Suppressor macrophage (primary cell): ENCODE measurements around the gene LRRC42.
A peak's percentile ranks its signal among the peaks of the same experiment; 100 is the strongest.
"Not testable (repeated sequence)": the region's sequence is repeated elsewhere in the genome, so short reads cannot be mapped to it uniquely, and the experiment has no call there.

Experiments used
- DNase-seq, 4 experiments: peaks; one replicate each; pipeline ENCODE4 v3.0.0-alpha.2; 2020 to 2022

The LRRC42 gene

DNA sequence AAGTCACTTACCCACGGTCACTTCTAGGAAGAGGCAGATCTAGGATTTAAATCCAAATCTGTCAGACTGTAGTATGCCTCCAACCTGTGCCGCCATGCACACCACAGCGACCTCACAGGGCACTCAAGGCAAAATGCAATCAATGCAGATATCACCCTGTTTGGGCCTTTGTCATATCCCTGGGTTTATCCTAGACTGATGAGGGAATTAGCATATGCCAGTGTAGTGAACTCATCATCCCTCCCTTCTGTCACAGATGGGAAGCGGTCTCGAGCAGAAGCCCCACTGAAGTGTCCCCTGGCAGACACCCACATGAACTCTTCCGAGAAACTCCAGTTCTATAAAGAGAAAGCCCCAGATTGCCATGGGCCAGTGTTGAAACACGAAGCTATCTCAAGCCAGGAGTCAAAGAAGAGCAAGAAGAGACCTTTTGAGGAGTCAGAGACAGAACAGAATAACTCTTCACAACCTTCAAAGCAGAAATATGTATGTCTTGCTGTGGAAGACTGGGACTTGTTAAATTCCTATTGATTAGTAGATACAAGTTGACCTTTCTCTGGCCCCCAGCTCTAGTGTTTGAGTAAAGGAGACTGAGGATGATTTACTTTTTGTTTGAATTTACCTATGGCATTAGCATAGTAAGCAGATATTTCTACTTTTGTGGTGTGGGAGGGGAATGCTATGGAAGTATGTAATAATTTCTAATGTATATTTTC, 21.4 kb downstream of the LRRC42 start:
- DNase-seq, result no peak

DNA sequence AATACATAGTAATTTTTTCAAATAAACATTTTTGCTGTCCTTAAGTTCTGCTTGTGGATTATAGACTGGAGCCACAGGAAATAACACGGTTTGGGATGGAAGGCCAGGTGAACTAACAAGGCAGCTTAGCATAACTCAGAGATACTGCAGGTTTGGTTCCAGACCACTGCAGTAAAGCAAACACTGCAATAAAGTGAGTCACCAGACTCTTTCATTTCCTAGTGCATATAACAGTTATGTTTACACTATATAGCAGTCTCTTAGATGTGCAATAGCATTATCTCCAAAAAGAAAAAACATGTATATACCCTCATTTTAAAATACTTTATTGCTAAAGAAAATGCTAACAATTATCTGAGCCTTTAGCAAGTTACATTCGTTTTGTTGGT, 22.0 kb downstream of the LRRC42 start:
- no peak for DNase-seq

DNA sequence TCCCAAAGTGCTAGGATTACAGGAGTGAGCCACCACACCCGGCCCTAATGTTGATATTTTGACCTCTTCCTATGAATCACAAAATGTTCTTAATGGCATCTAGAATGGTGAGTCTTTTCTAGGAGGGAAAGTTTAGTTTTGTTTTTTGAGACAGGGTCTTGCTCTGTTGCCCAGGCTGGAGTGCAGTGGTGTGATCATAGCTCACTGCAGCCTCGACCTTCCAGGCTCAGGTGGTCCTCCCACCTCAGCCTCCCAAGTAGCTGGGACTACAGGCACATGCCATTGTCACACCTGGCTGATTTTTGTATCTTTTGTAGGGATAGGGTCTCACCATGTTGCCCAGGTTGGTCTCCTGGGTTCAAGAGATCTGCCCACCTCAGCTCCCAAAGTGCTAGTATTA, 23.2 kb downstream of the LRRC42 start:
- DNase-seq, result not testable (repeated sequence)

DNA sequence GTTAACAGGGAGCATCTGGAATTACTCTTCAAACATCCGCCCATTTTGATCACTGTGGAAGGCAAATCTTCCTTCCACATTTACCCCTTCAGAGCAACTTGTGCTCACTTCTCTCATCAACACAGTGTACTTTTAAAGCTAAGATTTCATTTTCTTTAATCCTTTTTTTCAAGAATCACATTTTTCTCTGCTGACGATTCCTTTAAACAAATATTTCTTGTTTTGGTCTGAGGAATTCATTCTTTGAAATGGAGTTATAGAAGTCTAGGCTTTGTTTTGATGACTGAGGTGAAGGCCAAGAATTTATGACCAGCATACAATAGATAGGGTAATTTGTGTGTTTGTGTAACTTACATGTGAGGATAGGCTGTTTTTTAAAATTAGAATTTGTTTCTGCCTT, 25.6 kb downstream of the LRRC42 start:
- no peak for DNase-seq

DNA sequence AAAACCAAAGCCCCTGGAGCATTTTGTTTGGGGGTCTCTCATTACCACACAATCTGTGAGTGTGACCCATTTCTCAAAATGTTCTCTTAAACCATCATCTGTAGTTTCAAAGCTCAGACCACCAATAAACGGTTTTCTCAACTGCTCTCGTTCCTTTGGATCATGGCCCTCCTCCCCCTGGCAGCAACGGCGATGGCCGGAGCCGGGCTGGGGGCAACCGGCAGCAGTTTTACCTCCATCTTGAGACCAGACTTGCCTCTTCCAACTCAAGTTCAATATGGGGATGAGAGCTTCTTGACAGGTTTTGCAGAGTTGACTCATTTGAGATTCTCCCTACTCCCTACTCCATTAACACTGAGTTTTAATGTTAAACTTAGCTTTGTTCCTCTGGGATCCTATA, 29.7 kb downstream of the LRRC42 start:
- DNase-seq, result no peak

DNA sequence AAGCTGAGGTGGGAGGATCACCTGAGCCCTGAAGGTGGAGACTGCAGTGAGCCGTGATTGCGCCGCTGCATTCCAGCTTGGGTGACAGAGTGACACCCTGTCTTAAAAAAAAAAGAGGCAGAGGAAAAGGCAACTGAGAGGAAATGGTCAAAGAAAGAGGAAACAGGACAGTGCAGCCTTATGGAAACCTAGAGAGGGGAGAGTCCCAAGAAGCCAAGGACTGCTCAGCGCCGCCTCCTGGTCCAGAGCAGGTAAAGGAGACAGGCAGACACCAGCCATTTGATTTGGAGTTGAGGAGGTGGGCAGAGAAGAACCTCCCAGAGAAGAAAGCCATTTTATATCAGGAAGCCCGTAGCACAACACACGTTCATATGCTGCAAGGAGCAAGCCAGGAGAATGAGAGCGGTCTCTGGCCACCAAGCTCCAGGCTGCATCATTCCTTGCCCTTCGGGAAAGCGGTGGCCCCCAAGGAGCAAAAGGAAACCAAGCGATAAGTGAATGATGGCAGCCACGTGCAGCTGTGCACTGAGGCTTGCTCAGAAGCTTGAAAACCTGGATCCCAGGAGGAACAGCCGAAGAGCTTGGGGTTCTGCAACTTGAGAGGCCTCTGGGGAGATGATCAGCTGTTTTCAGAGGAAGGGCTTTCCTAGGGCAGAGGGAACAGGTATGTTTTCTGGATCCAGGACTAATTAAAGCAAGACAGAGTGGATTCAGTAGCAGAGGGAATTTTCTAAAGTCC, 33.7 kb downstream of the LRRC42 start:
- DNase-seq, result peak; percentile 15 to 60 (median 38)

DNA sequence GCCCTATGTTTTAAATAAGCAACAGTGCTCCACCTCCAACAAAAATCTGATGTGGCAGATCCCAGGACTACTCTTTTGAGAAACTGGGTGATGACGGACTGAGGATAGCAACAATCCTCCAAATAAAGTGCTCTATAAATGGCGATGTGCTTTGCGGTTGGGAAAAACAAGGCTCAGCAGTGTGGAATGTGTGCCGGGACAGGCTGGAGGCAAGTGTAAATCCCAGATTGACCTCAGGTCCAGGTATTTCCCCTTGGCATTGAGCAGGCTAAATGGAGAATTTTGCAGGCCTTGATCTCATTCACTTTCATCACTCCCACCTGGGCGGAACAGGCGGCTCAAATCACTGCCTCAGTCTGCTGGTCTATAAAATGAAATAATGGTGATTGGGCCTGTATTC, 35.1 kb downstream of the LRRC42 start:
- DNase-seq, result no peak

DNA sequence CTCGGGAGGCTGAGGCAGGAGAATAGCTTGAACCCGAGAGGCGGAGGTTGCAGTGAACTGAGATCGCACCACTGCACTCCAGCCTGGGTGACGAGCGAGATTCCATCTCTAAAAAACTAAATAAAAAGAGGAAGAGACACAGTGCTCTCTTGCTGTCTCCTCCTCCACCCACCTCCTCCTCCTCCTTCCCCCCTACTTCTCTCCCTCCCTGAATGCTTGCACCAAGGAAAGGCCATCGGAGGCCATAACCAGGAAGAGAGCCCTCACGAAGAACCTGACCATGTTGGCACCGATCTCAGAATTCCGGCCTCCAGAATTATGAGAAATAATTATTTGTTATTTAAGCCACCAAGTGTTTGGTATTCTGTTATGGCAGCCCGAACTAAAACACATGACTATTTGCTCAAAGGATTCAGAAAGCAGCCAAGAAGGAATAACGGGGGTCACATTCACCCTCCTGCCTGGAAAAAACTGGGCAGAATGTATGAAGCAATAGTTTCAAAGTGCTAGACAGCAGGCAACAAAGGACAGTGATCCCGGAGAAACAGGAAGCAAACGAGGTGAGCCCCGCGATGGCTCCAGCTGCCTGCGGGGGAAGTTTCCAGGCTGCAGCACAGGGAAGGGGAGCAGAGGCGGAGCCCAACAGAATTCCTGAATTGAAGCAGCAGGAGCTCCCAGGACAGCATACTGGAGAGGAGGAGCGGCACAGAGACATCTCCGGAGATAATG, 36.0 kb downstream of the LRRC42 start:
- DNase-seq, result peak; percentile 46 to 71 (median 64)

DNA sequence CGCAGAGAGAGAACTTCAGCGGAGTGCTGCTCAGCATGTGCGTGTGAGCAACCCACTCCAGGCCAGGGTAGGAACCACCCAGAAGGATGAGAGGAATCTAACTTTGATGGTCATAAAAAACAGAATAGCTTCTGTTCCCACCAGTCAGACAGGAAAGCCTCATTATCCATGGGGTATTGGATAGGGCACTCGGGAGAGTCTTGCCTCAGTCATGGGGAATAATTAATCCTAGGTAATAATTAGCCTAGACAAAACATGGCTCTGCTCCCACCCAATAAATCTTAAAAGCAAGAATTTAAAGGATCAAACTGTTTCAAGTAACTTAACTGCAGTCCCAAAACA, 36.6 kb downstream of the LRRC42 start:
- no peak for DNase-seq

DNA sequence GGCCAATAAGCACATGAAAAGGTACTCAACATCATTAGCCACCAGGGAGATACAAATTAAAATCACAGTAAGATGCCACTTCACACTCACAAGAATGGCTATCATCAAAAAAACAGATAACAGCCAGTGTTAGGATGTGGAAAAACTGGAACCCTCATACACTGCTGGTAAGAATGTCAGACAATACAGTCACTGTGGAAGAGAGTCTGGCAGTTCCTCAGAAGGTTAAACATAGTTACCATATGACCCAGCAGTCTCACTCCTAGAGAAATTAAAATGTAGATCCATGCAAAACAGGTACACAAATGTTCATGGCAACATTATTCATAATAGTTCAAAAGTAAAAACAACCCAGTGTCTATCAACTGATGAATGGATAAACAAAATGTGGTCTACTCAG, 38.6 kb downstream of the LRRC42 start:
- DNase-seq, result no peak

DNA sequence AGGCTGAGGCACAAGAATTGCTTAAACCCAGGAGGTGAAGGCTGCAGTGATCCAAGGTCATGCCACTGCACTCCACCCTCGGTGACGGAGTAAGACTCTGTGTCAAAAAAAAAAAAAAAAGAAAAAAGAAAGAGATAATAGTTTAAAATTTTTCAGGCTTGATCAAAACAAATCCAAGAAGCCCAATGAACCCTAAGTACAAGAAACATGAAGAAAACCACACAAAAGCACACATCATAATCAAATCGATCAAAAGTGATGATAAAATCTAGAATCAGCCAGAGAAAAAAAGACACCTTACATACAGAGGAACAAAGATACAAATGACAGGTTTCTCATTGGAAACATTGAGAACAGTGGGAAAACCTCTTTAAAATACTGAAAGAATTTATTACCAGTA, 40.3 kb downstream of the LRRC42 start:
- no peak for DNase-seq

DNA sequence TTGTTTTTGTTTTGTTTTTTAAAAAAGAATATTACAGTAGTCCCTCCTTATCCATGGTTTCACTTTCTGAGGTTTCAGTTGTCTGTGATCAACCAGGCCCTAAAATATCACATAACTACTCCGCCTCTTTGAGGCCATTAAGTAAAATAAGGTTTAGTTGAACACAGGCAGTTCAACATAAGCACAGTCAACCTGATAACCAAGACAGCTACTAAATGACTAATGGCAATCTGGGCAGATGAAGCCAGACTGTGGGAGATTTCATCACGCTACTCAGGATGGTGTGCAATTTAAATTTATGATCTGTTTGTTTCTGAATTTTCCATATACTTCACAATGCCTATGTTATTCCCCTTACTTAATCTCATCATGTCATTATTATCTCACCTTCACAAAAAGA, 41.7 kb downstream of the LRRC42 start:
- DNase-seq, result no peak

DNA sequence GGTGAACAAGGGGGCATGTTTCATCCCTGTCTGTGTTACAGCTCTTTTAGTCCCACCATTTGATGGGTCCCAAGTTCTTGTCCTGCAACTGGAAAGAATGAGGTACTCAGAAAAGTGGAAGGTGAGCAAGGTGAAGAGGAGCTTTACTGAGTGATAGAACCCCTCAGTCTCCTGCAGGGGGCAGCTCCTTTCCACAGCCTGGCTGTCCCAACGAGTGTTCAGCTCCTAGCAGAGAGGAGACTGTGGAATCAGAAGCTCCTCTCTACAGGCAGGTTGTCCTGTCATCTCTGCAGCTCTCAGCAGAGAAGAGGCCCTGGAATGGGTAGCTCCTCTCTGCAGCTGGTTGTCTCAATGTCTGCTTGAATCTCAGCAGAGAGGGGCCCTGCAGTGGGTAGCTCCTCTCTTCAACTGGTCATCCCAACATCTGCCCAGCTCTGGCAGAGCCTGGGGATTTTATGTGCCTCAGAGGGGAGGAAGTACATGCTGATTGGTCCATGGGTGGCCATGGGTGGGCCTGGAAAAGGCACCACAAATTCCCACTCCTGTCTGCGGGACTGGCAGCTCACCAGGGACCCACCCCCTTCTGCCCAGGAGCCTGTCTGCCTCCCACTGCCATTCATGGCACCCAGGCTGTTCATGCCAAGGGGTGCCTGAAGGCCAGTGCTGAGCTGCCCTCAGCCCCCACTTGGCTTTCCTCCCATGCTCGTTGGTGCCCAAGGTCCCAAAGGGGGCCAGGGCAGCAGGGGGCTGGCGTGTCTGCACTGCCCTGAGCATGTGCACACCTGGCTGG, 46.1 kb downstream of the LRRC42 start:
- DNase-seq, result no peak

DNA sequence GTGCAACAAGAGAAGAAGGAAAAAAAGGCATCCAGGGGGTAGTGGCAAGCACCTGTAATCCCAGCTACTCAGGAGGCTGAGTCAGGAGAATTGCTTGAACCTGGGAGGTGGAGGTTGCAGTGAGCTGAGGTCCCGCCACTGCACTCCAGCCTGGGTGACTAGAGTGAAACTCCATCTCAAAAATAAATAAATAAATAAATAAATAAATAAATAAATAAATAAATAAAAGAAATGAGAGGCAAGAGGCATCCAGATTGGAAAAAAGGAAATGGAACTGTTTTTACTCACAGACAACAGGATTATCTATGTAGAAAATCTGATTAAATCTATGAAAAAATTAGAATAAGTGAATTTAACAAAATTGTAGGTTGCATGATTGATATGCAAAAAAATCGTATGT, 48.4 kb downstream of the LRRC42 start:
- not testable (repeated sequence) for DNase-seq

DNA sequence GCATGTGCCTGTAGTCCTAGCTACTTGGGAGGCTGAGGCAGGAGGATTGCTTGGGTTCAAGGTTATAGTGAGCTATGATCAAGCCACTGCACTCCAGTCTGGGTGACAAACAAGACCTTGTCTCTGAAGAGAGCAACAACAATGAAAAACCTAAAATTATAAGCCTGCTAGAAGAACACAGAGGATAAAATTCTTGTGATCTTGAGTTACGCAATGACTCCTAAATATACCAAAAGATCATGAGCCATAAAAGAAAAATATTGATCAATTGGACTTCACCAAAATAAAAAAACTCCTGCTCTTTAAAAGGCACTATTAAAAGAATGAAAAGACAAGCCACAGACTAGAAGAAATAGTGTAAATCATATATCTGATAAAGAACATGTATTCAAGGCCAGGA, 49.5 kb downstream of the LRRC42 start:
- DNase-seq, result no peak

DNA sequence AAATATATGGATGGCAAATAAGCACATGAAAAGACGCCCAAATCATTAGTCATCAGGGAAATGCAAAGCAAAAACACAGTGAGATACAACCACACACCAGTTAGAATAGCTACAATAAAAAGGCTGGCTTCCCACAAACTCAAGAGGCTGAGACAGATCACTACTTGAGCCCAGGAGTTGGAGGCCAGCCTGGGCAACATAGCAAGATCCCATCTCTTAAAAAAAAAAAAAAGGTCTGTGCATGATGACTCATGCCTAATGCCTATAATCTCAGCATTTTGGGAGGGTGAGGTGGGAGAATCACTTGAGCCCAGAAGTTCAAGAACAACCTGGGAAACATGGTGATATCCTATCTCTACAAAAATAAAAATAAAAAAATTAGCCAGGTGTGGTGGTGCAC, 52.1 kb downstream of the LRRC42 start:
- DNase-seq, result no peak

DNA sequence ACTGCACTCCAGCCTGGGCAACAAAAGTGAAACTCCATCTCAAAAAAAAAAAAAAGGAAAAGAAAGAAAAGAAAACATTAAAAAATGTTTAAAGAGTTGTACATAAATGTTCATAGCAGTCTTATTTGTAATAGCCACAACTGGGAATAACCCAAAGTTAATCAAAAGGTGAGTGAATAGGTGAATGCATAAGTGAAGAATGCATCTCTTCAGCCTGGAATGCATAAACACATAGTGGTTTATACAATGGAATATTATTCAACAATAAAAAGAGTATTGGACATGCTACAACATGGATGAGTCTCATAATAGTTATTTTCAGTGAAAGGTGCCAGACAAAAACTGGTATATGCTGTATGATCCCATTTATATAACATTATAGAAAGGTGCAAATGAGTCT, 53.8 kb downstream of the LRRC42 start:
- DNase-seq, result no peak

DNA sequence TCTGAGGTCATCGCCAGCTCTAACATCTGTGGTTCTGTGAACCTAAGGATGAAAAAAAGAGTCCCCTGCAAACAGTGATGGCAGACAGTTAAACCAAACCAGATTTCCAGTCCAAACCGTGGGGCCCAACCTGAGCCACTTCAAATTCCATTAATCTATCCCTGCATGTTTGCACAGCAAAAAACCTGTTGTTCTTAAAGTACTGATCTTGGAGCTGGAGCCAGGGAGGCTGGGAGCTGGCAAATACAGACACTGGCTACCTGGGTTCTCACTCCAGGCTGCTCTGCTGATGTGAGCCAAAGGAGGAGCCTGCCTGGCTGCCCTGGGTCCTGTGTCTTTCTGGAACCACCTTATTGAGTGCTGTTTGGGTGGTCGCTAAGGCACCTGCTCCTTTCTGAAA, 55.4 kb downstream of the LRRC42 start:
- no peak for DNase-seq

DNA sequence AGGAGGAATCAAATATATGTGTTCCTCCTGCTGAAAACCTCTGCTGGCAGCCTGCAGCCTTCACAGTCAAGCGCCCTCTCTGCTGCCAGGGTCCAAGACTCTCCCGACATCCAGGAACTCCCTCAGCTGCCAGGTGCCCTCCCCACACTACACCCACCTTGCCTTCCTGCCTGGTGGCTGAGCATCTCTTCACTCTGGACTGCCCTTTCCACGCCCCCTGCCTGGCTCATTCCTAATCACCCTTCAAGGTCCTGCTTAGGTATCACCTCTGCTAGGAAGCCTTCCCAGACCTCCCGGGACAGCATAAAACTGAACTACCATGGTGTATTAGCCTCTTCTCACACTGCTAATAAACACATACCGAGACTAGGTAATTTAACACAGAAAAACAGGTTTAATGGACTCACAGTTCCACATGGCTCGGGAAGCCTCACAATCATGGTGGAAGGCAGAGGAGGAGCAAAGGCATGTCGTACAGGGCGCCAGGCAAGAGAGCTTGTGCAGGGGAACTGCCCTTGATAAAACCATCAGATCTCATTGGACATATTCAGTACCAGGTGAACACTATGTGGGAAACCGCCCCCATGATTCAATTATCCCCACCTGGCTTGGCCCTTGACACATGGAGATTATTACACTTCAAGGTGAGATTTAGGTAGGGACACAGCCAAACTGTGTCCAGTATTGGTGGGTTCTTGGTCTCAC, 56.5 kb downstream of the LRRC42 start:
- DNase-seq, result no peak

DNA sequence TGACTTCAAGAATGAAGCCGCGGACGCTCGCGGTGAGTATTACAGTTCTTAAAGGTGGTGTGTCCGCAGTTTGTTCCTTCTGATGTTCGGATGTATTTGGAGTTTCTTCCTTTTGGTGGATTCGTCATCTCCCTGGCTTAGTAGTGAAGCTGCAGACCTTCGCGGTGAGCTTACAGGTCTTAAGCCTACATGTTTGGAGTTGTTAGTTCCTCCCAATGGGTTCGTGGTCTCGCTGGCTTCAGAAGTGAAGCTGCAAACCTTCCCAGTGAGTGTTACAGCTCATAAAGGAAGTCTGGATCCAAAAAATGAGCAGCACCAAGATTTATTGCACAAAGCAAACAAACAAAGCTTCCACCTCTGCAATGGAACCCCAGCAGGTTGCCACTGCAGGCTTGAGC, 57.1 kb downstream of the LRRC42 start:
- DNase-seq, result no peak

DNA sequence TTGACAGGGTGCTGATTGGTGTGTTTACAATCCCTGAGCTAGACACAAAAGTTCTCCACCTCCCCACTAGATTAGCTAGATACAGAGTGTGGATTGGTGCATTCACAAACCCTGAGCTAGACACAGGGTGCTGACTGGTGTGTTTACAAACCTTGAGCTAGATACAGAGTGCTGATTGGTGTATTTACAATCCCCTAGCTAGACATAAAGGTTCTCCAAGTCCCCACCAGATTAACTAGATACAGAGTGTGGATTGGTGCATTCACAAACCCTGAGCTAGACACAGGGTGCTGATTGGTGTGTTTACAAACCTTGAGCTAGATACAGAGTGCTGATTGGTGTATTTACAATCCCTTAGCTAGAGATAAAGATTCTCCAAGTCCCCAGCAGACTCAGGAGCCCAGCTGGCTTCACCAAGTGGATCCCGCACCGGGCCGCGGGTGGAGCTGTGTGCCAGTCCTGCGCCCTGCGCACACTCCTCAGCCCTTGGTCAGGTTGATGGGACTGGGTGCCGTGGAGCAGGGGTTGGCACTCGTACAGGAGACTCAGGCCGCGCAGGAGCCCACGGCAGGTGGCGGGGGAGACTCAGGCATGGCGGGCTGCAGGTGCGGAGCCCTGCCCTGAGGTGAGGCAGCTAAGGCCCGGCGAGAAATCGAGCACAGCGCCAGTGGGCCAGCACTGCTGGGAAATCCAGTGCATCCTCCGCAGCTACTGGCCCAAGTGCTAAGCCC, 57.8 kb downstream of the LRRC42 start:
- DNase-seq, result not testable (repeated sequence)
